Neural cell (in vitro differentiated cells): ENCODE measurements around the gene PNPLA6. TPM values are rescaled to one million over a fixed set of nuclear protein-coding genes. Genes with fewer than 3 reads are reported as not detected.
"Not testable (repeated sequence)": the region's sequence is repeated elsewhere in the genome, so short reads cannot be mapped to it uniquely, and the experiment has no call there.

Source experiments
- H2AFZ ChIP-seq: fragments of 200-600, 300-800 bp; sonication (generic), shearing (Covaris generic); 2 replicates; pipeline ENCODE4 v1.6.0; 2014; ENCODE audit warnings: low read depth, mild to moderate bottlenecking, antibody characterized with exemption, low read length, moderate library complexity
- H3F3A ChIP-seq: fragments of 200-600 bp; shearing (Covaris generic); 2 replicates; pipeline ENCODE4 v1.6.1; 2016; ENCODE audit warnings: mild to moderate bottlenecking, moderate library complexity, mixed read lengths, antibody characterized with exemption, low read length; ENCODE audit not compliant: insufficient read depth, poor library complexity, severe bottlenecking
- H3K27ac ChIP-seq: fragments of 200-600, 300-800 bp; sonication (generic), shearing (Covaris generic); 2 replicates; pipeline ENCODE4 v1.5.1; 2014; ENCODE audit warnings: mild to moderate bottlenecking, low read length, moderate library complexity
- H3K27me3 ChIP-seq: fragments of 300-800, 200-600 bp; sonication (generic), shearing (Covaris generic); 2 replicates; pipeline ENCODE4 v1.6.0; 2014; ENCODE audit warnings: mild to moderate bottlenecking, low read depth, low read length, moderate library complexity; ENCODE audit not compliant: insufficient read depth
- H3K36me3 ChIP-seq: fragments of 300-800, 200-600 bp; sonication (generic), shearing (Covaris generic); 2 replicates; pipeline ENCODE4 v1.5.1; 2014; ENCODE audit warnings: mild to moderate bottlenecking, antibody characterized with exemption, low read length, moderate library complexity; ENCODE audit not compliant: insufficient read depth
- H3K4me2 ChIP-seq: fragments of 300-800, 200-600 bp; sonication (generic), shearing (Covaris generic); 2 replicates; pipeline ENCODE4 v1.6.0; 2014; ENCODE audit warnings: mild to moderate bottlenecking, low read length
- H3K4me3 ChIP-seq: fragments of 300-800, 200-600 bp; sonication (generic), shearing (Covaris generic); 2 replicates; pipeline ENCODE4 v1.5.1; 2014; ENCODE audit warnings: mild to moderate bottlenecking, low read length, moderate library complexity
- H3K79me2 ChIP-seq: fragments of 200-600 bp; shearing (Covaris generic); replicated peaks from 2 replicates; pipeline ENCODE4 v1.6.0; 2014; ENCODE audit warnings: mild to moderate bottlenecking, low read length, moderate library complexity; ENCODE audit not compliant: insufficient read depth
- H3K9ac ChIP-seq: fragments of 300-800, 200-600 bp; sonication (generic), shearing (Covaris generic); 2 replicates; pipeline ENCODE4 v1.6.1; 2016; ENCODE audit warnings: mild to moderate bottlenecking, low read length, mixed read lengths
- H3K9me2 ChIP-seq: fragments of 200-600 bp; shearing (Covaris generic); 2 replicates; pipeline ENCODE4 v1.6.1; 2016; ENCODE audit warnings: mild to moderate bottlenecking, low read length, mixed read lengths; ENCODE audit not compliant: insufficient read depth
- H3K9me3 ChIP-seq: fragments of 200-600, 300-800 bp; sonication (generic), shearing (Covaris generic); 2 replicates; pipeline ENCODE4 v1.6.1; 2016; ENCODE audit warnings: mild to moderate bottlenecking, mixed run types, low read length, moderate library complexity, mixed read lengths
- H4K20me1 ChIP-seq: fragments of 200-600 bp; shearing (Covaris generic); 2 replicates; pipeline ENCODE4 v1.6.1; 2016; ENCODE audit warnings: mild to moderate bottlenecking, mixed run types; ENCODE audit not compliant: insufficient read depth
- EP300 ChIP-seq: fragments of 450-650 bp; conservative IDR thresholded peaks from 2 replicates; pipeline ENCODE4 v1.6.1; 2014; ENCODE audit warnings: antibody characterized with exemption, mild to moderate bottlenecking, moderate library complexity; ENCODE audit not compliant: poor library complexity, severe bottlenecking
- EZH2 ChIP-seq: fragments of 200-600, 300-800 bp; shearing (Covaris generic), sonication (generic); IDR thresholded peaks from 2 replicates; pipeline ENCODE4 v1.6.1; 2014; ENCODE audit warnings: antibody characterized with exemption, low read length, borderline replicate concordance, mild to moderate bottlenecking; ENCODE audit not compliant: insufficient read depth, poor library complexity, severe bottlenecking
- MXI1 ChIP-seq: fragments of 450-650 bp; conservative IDR thresholded peaks from 2 replicates; pipeline ENCODE4 v1.6.1; 2014; ENCODE audit warnings: antibody characterized with exemption, mild to moderate bottlenecking; ENCODE audit not compliant: poor library complexity, severe bottlenecking
- POLR2AphosphoS5 ChIP-seq: IDR thresholded peaks from 2 replicates; pipeline ENCODE4 v1.6.1; 2012
- RAD21 ChIP-seq: fragments of 450-650 bp; conservative IDR thresholded peaks from 2 replicates; pipeline ENCODE4 v1.6.1; 2014; ENCODE audit warnings: antibody characterized with exemption, mild to moderate bottlenecking, moderate library complexity
- SMC3 ChIP-seq: fragments of 450-650 bp; conservative IDR thresholded peaks from 2 replicates; pipeline ENCODE4 v1.6.1; 2014; ENCODE audit warnings: antibody characterized with exemption, mild to moderate bottlenecking, moderate library complexity; ENCODE audit not compliant: poor library complexity
- TAF1 ChIP-seq: IDR thresholded peaks from 2 replicates; pipeline ENCODE4 v1.6.1; 2012; ENCODE audit warnings: low read depth
- polyA plus RNA-seq: library from polyadenylated mRNA; depleted of rRNA; stranded (reverse); fragments of >200 nt; gene quantifications from 2 replicates; pipeline ENCODE4 v1.2.3, GENCODE V29; 2014
- TF ChIP-seq, protein P1 (sequence below): IDR thresholded peaks from 2 replicates; pipeline ENCODE4 v1.6.1; 2012; ENCODE audit warnings: borderline replicate concordance
- TF ChIP-seq, protein P2 (sequence below): fragments of 450-650 bp; IDR thresholded peaks from 2 replicates; pipeline ENCODE4 v1.5.1; 2014; ENCODE audit warnings: antibody characterized with exemption, mild to moderate bottlenecking, moderate library complexity; ENCODE audit not compliant: poor library complexity, severe bottlenecking

Gene PNPLA6
- polyA plus RNA-seq, 1 donor from 2014 or later, result 10.8 TPM

DNA sequence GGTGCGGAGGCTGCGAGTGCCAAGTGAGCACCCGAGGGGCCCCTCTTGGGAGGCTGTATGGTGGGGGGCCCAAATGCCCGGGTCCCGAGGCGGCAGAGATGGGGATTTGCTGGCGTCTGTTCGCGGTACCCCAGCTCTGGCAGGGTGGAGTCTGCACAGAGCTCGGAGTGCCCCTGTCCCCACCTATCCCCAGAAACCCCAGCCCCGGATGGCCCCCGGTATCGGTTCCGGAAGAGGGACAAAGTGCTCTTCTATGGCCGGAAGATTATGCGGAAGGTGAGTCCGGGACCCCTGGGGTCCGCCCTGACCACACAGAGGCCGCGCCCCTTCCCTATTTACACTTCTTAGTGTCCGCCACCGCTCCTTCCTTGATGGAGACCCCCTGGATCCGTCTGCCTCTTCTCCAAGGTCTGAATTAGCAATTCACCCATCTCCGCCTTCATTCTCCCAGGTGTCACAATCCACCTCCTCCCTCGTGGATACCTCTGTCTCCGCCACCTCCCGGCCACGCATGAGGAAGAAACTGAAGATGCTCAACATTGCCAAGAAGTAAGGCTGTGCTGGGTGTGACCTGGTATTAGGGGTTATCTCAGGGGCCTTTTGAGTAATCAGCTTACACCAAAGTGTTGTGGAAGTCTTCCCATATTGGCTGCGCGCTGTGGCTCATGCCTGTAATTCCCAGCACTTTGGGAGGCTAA lies 630 bp downstream of the PNPLA6 start:
- H3K4me2 ChIP-seq, result peak overlapping the region; percentile 59
- peak overlapping the region; percentile 87 for H3K27ac ChIP-seq
- H3K79me2 ChIP-seq, result no peaks in the 10 kb centered on the region
- no peaks in the 10 kb centered on the region for H3K36me3 ChIP-seq
- no peaks in the 10 kb centered on the region for H3K9me3 ChIP-seq
- peak overlapping the region; percentile 94 for H3K4me3 ChIP-seq
- no peaks in the 10 kb centered on the region for H3K9me2 ChIP-seq
- no peaks in the 10 kb centered on the region for H3K27me3 ChIP-seq
- peak overlapping the region; percentile 86 for H3K9ac ChIP-seq
- H2AFZ ChIP-seq, result peak overlapping the region; percentile 80
- H3F3A ChIP-seq, result peaks cover 5% of the 10 kb centered on the region
- no peak for TF ChIP-seq MXI1
- TF ChIP-seq, protein P1, sequence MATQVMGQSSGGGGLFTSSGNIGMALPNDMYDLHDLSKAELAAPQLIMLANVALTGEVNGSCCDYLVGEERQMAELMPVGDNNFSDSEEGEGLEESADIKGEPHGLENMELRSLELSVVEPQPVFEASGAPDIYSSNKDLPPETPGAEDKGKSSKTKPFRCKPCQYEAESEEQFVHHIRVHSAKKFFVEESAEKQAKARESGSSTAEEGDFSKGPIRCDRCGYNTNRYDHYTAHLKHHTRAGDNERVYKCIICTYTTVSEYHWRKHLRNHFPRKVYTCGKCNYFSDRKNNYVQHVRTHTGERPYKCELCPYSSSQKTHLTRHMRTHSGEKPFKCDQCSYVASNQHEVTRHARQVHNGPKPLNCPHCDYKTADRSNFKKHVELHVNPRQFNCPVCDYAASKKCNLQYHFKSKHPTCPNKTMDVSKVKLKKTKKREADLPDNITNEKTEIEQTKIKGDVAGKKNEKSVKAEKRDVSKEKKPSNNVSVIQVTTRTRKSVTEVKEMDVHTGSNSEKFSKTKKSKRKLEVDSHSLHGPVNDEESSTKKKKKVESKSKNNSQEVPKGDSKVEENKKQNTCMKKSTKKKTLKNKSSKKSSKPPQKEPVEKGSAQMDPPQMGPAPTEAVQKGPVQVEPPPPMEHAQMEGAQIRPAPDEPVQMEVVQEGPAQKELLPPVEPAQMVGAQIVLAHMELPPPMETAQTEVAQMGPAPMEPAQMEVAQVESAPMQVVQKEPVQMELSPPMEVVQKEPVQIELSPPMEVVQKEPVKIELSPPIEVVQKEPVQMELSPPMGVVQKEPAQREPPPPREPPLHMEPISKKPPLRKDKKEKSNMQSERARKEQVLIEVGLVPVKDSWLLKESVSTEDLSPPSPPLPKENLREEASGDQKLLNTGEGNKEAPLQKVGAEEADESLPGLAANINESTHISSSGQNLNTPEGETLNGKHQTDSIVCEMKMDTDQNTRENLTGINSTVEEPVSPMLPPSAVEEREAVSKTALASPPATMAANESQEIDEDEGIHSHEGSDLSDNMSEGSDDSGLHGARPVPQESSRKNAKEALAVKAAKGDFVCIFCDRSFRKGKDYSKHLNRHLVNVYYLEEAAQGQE, result no peak
- no peak for TF ChIP-seq RAD21
- TF ChIP-seq, protein P2, sequence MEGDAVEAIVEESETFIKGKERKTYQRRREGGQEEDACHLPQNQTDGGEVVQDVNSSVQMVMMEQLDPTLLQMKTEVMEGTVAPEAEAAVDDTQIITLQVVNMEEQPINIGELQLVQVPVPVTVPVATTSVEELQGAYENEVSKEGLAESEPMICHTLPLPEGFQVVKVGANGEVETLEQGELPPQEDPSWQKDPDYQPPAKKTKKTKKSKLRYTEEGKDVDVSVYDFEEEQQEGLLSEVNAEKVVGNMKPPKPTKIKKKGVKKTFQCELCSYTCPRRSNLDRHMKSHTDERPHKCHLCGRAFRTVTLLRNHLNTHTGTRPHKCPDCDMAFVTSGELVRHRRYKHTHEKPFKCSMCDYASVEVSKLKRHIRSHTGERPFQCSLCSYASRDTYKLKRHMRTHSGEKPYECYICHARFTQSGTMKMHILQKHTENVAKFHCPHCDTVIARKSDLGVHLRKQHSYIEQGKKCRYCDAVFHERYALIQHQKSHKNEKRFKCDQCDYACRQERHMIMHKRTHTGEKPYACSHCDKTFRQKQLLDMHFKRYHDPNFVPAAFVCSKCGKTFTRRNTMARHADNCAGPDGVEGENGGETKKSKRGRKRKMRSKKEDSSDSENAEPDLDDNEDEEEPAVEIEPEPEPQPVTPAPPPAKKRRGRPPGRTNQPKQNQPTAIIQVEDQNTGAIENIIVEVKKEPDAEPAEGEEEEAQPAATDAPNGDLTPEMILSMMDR, result no peak
- TF ChIP-seq SMC3, result no peak
- no peak for TF ChIP-seq TAF1
- TF ChIP-seq EP300, result no peak
- TF ChIP-seq POLR2AphosphoS5, result no peak
- no peak for TF ChIP-seq EZH2
- no peaks in the 10 kb centered on the region for H4K20me1 ChIP-seq

DNA sequence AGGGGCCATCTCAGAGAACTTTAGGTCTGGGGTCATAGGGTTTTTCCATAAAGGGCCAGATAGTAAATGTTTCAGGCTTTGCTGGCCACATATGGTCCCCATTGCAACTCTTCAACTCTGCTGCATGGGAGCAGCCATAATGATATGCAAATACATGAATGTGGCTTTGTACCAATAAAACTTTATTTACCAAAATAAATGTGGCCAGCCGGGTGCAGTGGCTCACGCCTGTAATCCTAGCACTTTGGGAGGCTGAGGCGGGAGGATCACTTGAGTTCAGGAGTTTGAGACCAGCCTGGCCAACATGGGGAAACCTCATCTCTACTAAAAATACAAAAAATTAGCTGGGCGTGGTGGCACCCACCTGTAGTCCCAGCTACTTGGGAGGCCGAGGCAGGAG lies 3.5 kb downstream of the PNPLA6 start:
- not testable (repeated sequence) for H2AFZ ChIP-seq, H3K4me2 ChIP-seq, H3K4me3 ChIP-seq, H4K20me1 ChIP-seq, H3K36me3 ChIP-seq, H3K27me3 ChIP-seq, H3K27ac ChIP-seq, H3F3A ChIP-seq, H3K9me2 ChIP-seq, H3K79me2 ChIP-seq, H3K9ac ChIP-seq, H3K9me3 ChIP-seq
